ENCODE data around the gene FBXO7. TPM values are rescaled to one million over a fixed set of nuclear protein-coding genes. Genes with fewer than 3 reads are reported as not detected.

Gene FBXO7
- total RNA-seq, 1 experiment from 2014 or later = 85.1 TPM

GRCh38 chr22:32444068-32444467 is 30.5 kb upstream of the FBXO7 start:
- intact Hi-C loops (cut with micrococcal nuclease; ENCODE audit: unreplicated experiment) = loop anchor here (1.0 kb wide), 1 partner anchor 31 kb away; no protein-coding TSS in a partner anchor
- no peaks in the 10 kb centered on the region; the same call in 1 of the 2 replicates for H3K27me3 ChIP-seq (replicated peaks; ENCODE audit: control insufficient read depth, insufficient read depth, low read length)
- Mint-ChIP-seq H3K27me3 (ENCODE audit: insufficient read depth, unreplicated experiment) (no peaks in the 10 kb centered on the region), H3K4me3 (ENCODE audit: unreplicated experiment) (no peak overlapping the region), H3K36me3 (ENCODE audit: insufficient read depth, unreplicated experiment) (no peaks in the 10 kb centered on the region), H3K9me3 (ENCODE audit: unreplicated experiment) (no peaks in the 10 kb centered on the region), H3K4me1 (ENCODE audit: low read depth, unreplicated experiment) (no peaks in the 10 kb centered on the region), H3K27ac (ENCODE audit: unreplicated experiment) (no peak overlapping the region)
- H3K36me3 ChIP-seq (ENCODE audit: control insufficient read depth, insufficient read depth, low read length) = no peaks in the 10 kb centered on the region
- BruUV-seq (replicated peaks) = no TSS peak
- ChIA-PET POLR2A (no interaction called here), CTCF (interaction anchor here (0.6 to 1.6 kb wide), 4 partner anchors 25 to 474 kb away, joined by 3 to 6 read pairs (median 4); partner anchors contain the start of gene RTCB)
- peak; percentile 44 to 49 for DNase-seq
- peak; percentile 34 to 60 for TF ChIP-seq CTCF (IDR thresholded peaks at IDR 0.05; ENCODE audit: insufficient read depth in 1 of 2, low read depth in 1 of 2, low read length in 1 of 2, severe bottlenecking in 1 of 2, unreplicated experiment in 1 of 2)
- no peak overlapping the region for H3K4me3 ChIP-seq (ENCODE audit: low read depth, low read length)
- H3K4me1 ChIP-seq = no peaks in the 10 kb centered on the region
- no peaks in the 10 kb centered on the region for H3K9me3 ChIP-seq

GRCh38 chr22:32446321-32446720 is 28.3 kb upstream of the FBXO7 start:
- ChIA-PET POLR2A (no interaction called here), CTCF (no interaction called here)
- Mint-ChIP-seq H3K36me3 (ENCODE audit: insufficient read depth, unreplicated experiment) (no peaks in the 10 kb centered on the region), H3K27me3 (ENCODE audit: insufficient read depth, unreplicated experiment) (no peaks in the 10 kb centered on the region), H3K4me1 (ENCODE audit: low read depth, unreplicated experiment) (no peaks in the 10 kb centered on the region), H3K27ac (ENCODE audit: unreplicated experiment) (no peak overlapping the region), H3K9me3 (ENCODE audit: unreplicated experiment) (no peaks in the 10 kb centered on the region), H3K4me3 (ENCODE audit: unreplicated experiment) (no peak overlapping the region)
- Histone ChIP-seq H3K36me3 (ENCODE audit: control insufficient read depth, insufficient read depth, low read length) (no peaks in the 10 kb centered on the region), H3K9me3 (no peaks in the 10 kb centered on the region), H3K27me3 (replicated peaks; ENCODE audit: control insufficient read depth, insufficient read depth, low read length) (no peaks in the 10 kb centered on the region), H3K4me1 (no peaks in the 10 kb centered on the region), H3K4me3 (ENCODE audit: low read depth, low read length) (no peak overlapping the region)
- intact Hi-C loops (cut with micrococcal nuclease; ENCODE audit: unreplicated experiment) = no loop called here
- TF ChIP-seq CTCF (IDR thresholded peaks at IDR 0.05; ENCODE audit: insufficient read depth in 1 of 2, low read depth in 1 of 2, low read length in 1 of 2, severe bottlenecking in 1 of 2, unreplicated experiment in 1 of 2) = no peak
- no TSS peak for BruUV-seq (replicated peaks)
- no peak for DNase-seq

GRCh38 chr22:32448980-32449379 is 25.6 kb upstream of the FBXO7 start:
- Mint-ChIP-seq H3K4me1 (ENCODE audit: low read depth, unreplicated experiment) (no peaks in the 10 kb centered on the region), H3K36me3 (ENCODE audit: insufficient read depth, unreplicated experiment) (no peaks in the 10 kb centered on the region), H3K9me3 (ENCODE audit: unreplicated experiment) (no peaks in the 10 kb centered on the region), H3K27me3 (ENCODE audit: insufficient read depth, unreplicated experiment) (peaks cover 3% of the 10 kb centered on the region), H3K4me3 (ENCODE audit: unreplicated experiment) (no peak overlapping the region), H3K27ac (ENCODE audit: unreplicated experiment) (no peak overlapping the region)
- POLR2A ChIA-PET = no interaction called here
- DNase-seq = no peak
- Histone ChIP-seq H3K4me3 (ENCODE audit: low read depth, low read length) (no peak overlapping the region), H3K36me3 (ENCODE audit: control insufficient read depth, insufficient read depth, low read length) (no peaks in the 10 kb centered on the region), H3K9me3 (no peaks in the 10 kb centered on the region), H3K27me3 (replicated peaks; ENCODE audit: control insufficient read depth, insufficient read depth, low read length) (no peaks in the 10 kb centered on the region), H3K4me1 (no peaks in the 10 kb centered on the region)
- intact Hi-C loops (cut with micrococcal nuclease; ENCODE audit: unreplicated experiment) = no loop called here
- TF ChIP-seq CTCF (IDR thresholded peaks at IDR 0.05; ENCODE audit: insufficient read depth in 1 of 2, low read depth in 1 of 2, low read length in 1 of 2, severe bottlenecking in 1 of 2, unreplicated experiment in 1 of 2) = no peak
- CTCF ChIA-PET = interaction anchor here (0.6 kb wide), 1 partner anchor 245 kb away, joined by 3 read pairs; no protein-coding TSS in a partner anchor
- BruUV-seq (replicated peaks) = no TSS peak
